Superior temporal gyrus (tissue), 1 donor: ENCODE results near the gene CD38.

Experiments used
- DNase-seq: peaks from one replicate; pipeline ENCODE4 v3.0.0-alpha.2; 2016; ENCODE audit errors: extremely low spot score

CD38 gene

GRCh38 chr4:15864651-15865566 is 86.8 kb downstream of the CD38 start:
- DNase-seq: no peak

GRCh38 chr4:15868111-15868510 is 90.0 kb downstream of the CD38 start:
- DNase-seq: no peak

GRCh38 chr4:15868826-15869413 is 90.8 kb downstream of the CD38 start:
- no peak for DNase-seq

- no peak for DNase-seq
Measured at GRCh38 chr4:15870079-15870478, 92.0 kb downstream of the CD38 start.

GRCh38 chr4:15870921-15871664 is 93.0 kb downstream of the CD38 start:
- no peak for DNase-seq

GRCh38 chr4:15873117-15873516 is 95.0 kb downstream of the CD38 start:
- DNase-seq: no peak

- no peak for DNase-seq
Measured at GRCh38 chr4:15874671-15875070, 96.5 kb downstream of the CD38 start.

GRCh38 chr4:15875663-15876460 is 97.7 kb downstream of the CD38 start:
- DNase-seq: no peak

- no peak for DNase-seq
Measured at GRCh38 chr4:15878011-15878410, 99.9 kb downstream of the CD38 start.

- DNase-seq: no peak
Measured at GRCh38 chr4:15881820-15882219, 103.7 kb downstream of the CD38 start.

GRCh38 chr4:15882675-15883086 is 104.6 kb downstream of the CD38 start:
- peak; percentile 86 for DNase-seq

GRCh38 chr4:15883610-15884243 is 105.6 kb downstream of the CD38 start:
- no peak for DNase-seq

GRCh38 chr4:15884666-15885065 is 106.5 kb downstream of the CD38 start:
- no peak for DNase-seq

GRCh38 chr4:15885422-15885821 is 107.3 kb downstream of the CD38 start:
- no peak for DNase-seq

- DNase-seq: no peak
Measured at GRCh38 chr4:15888515-15888914, 110.4 kb downstream of the CD38 start.

- DNase-seq: no peak
Measured at GRCh38 chr4:15890246-15890829, 112.2 kb downstream of the CD38 start.

- no peak for DNase-seq
Measured at GRCh38 chr4:15891312-15891711, 113.2 kb downstream of the CD38 start.

- DNase-seq: no peak
Measured at GRCh38 chr4:15893962-15894361, 115.8 kb downstream of the CD38 start.

- no peak for DNase-seq
Measured at GRCh38 chr4:15894393-15894792, 116.3 kb downstream of the CD38 start.
